GM12878 (cell line): ENCODE data around the gene MAP1LC3B. TPM values are rescaled to one million over a fixed set of nuclear protein-coding genes. Genes with fewer than 3 reads are reported as not detected.

Experiments
- ATAC-seq: fragments of 200-7000 bp; cut with Tn5 transposase; 3 replicates; pipeline ENCODE4 v1.9.1; 2020; ENCODE audit warnings: mild to moderate bottlenecking, moderate library complexity
- BruUV-seq: library from RNA; stranded (reverse); fragments of 400-500 nt; replicated peaks from 2 replicates; lab custom pipeline; 2021; lab: Mats Ljungman, UMichigan
- CTCF ChIA-PET: fragments of 300-600 bp; sonication (Branson Sonifier 250); formaldehyde crosslinking; extraction: SDS; loops from one replicate; lab custom pipeline; 2021; ENCODE audit warnings: inconsistent platforms; lab: Yijun Ruan, JAX
- POLR2A ChIA-PET: fragments of 350-600 bp; formaldehyde crosslinking; extraction: SDS; loops from one replicate; lab custom pipeline; 2021; ENCODE audit warnings: inconsistent platforms; lab: Charles Lee
- RAD21 ChIA-PET: fragments of 300-600 bp; sonication (Branson Sonifier 250); formaldehyde crosslinking; loops from one replicate; lab custom pipeline; 2023; ENCODE audit warnings: antibody characterized with exemption; ENCODE audit not compliant: unreplicated experiment; lab: Charles Lee
- SMC1A ChIA-PET: fragments of 300-600 bp; sonication (Branson Sonifier 250); formaldehyde crosslinking; loops from one replicate; lab custom pipeline; 2023; ENCODE audit not compliant: unreplicated experiment, uncharacterized antibody; lab: Charles Lee
- DNase-seq: peaks from one replicate; pipeline ENCODE4 v3.0.0-alpha.2; 2011; ENCODE audit warnings: low read depth, low spot score
- FAIRE-seq: peaks from 3 replicates; lab custom pipeline; 2011; peaks lifted over from hg19 to GRCh38; lab: Jason Lieb, UNC
- H2AFZ ChIP-seq: 2 replicates; pipeline ENCODE4 v1.6.0; 2011; ENCODE audit warnings: low read depth, low read length, control low read depth; ENCODE audit not compliant: control insufficient read depth
- H3K27ac ChIP-seq: 2 replicates; pipeline ENCODE4 v1.5.1; 2011; ENCODE audit warnings: control low read depth; ENCODE audit not compliant: control insufficient read depth, insufficient read depth
- H3K27me3 ChIP-seq, 2 experiments: replicated peaks in 1 of 2; 2 replicates each; pipeline versions ENCODE4 v1.6.0 to v1.6.1; 2011; ENCODE audit warnings: low read length in 1 of 2; ENCODE audit not compliant: control insufficient read depth in 2 of 2, insufficient read depth in 2 of 2
- H3K36me3 ChIP-seq, 2 experiments: 2 replicates each; pipeline ENCODE4 v1.5.1; 2011; ENCODE audit warnings: low read length in 1 of 2; ENCODE audit not compliant: control insufficient read depth in 2 of 2, insufficient read depth in 2 of 2
- H3K4me1 ChIP-seq: 2 replicates; pipeline ENCODE4 v1.6.1; 2011; ENCODE audit warnings: mild to moderate bottlenecking, low read length, moderate library complexity, mixed read lengths; ENCODE audit not compliant: control insufficient read depth, insufficient read depth
- H3K4me2 ChIP-seq: 2 replicates; pipeline ENCODE4 v1.6.0; 2011; ENCODE audit warnings: control low read depth; ENCODE audit not compliant: control insufficient read depth, insufficient read depth
- H3K4me3 ChIP-seq: fragments of 200-600 bp; sonication (generic); 2 replicates; pipeline ENCODE4 v1.5.1; 2016
- H3K79me2 ChIP-seq: 2 replicates; pipeline ENCODE4 v1.6.0; 2011; ENCODE audit warnings: low read length; ENCODE audit not compliant: control insufficient read depth, insufficient read depth
- H3K9ac ChIP-seq: 2 replicates; pipeline ENCODE4 v1.8.0; 2011; ENCODE audit warnings: low read length, control low read depth, mixed read lengths; ENCODE audit not compliant: control insufficient read depth, insufficient read depth
- H3K9me3 ChIP-seq: replicated peaks from 3 replicates; pipeline ENCODE4 v1.5.1; 2011; ENCODE audit warnings: mild to moderate bottlenecking, low read length; ENCODE audit not compliant: control insufficient read depth, insufficient read depth
- H4K20me1 ChIP-seq: 2 replicates; pipeline ENCODE4 v1.6.0; 2011; ENCODE audit not compliant: control insufficient read depth, insufficient read depth
- HSF1 ChIP-seq: fragments of 150-350 bp; IDR thresholded peaks from 2 replicates; pipeline ENCODE4 v1.6.1; 2014; ENCODE audit warnings: mild to moderate bottlenecking, low read depth, low read length
- SPI1 ChIP-seq: IDR thresholded peaks from 2 replicates; pipeline ENCODE4 v1.6.1; 2011; ENCODE audit warnings: low read depth, mild to moderate bottlenecking, low read length, moderate library complexity, borderline replicate concordance; ENCODE audit not compliant: insufficient read depth
- ZZZ3 ChIP-seq: IDR thresholded peaks from 2 replicates; pipeline ENCODE4 v1.6.1; 2011; ENCODE audit warnings: low read depth; ENCODE audit not compliant: control insufficient read depth, insufficient read length
- whole genome bisulfite sequencing: methylation state at CpG from one replicate; pipeline ENCODE4 v1.1.6; 2016; ENCODE audit warnings: low lambda C conversion rate; ENCODE audit not compliant: insufficient replicate concordance, insufficient coverage; ENCODE audit errors: missing lambda C conversion rate; 5-methylcytosine and 5-hydroxymethylcytosine counted together
- in situ Hi-C: fragments of 300-500 bp; cut with MboI; formaldehyde crosslinking; loops from 9 replicates; pipeline ENCODE4 v1.14.3; 2018; ENCODE audit warnings: mixed read lengths
- intact Hi-C: fragments of 100-400 bp; cut with micrococcal nuclease; formaldehyde crosslinking; loops from one replicate; pipeline ENCODE4 v1.14.2; 2022; ENCODE audit not compliant: unreplicated experiment
- polyA plus RNA-seq, 11 experiments: library from polyadenylated mRNA; depleted of rRNA in 4 of 11; unstranded in 6 of 11; stranded (reverse) in 5 of 11; fragments of >200 nt; fragmentation: Nextera tagmentation in 4 of 11; fragmentation: Illumina TruSeq in 1 of 11; extraction: Ambion mirVana in 4 of 11; extraction: Trizol in 1 of 11; gene quantifications; 1 replicate in 1 of 11; 2 replicates in 10 of 11; pipeline versions ENCODE4 v1.2.1 to v1.2.3, GENCODE V29; 2011 to 2016; ENCODE audit warnings: inconsistent platforms in 2 of 11, missing spikeins in 2 of 11, low read depth in 1 of 11
- total RNA-seq, 4 experiments: library from RNA; depleted of rRNA in 3 of 4; stranded (reverse); fragments of >200 nt in 3 of 4; fragmentation: Illumina TruSeq in 1 of 4; extraction: Trizol in 1 of 4; gene quantifications; 2 replicates each; pipeline versions ENCODE4 v1.2.1 to v1.2.3, GENCODE V29; 2013 to 2021

Gene MAP1LC3B
- total and polyA plus RNA-seq, 10 of the 15 experiments (the other 5 are each of a cell fraction or from before 2014, with no cell fraction given): 6.1 to 42.8 (median 13.7) TPM

- BruUV-seq: no TSS peak
- POLR2A ChIA-PET: interaction anchor here (0.7 kb wide), 1 partner anchor 49 kb away, joined by 5 read pairs; no protein-coding TSS in a partner anchor
- H3K4me1 ChIP-seq: no peaks in the 10 kb centered on the region
- TF ChIP-seq SPI1: peak; percentile 48; the same call in 1 of the 2 replicates
- TF ChIP-seq ZZZ3: no peak
- TF ChIP-seq HSF1: no peak
- TF ChIP-seq, all 136 proteins: peak for 1
- ChIA-PET CTCF (no interaction called here), SMC1A (interaction anchor here (1.5 kb wide), 1 partner anchor 20 kb away, joined by 3 read pairs; no protein-coding TSS in a partner anchor), RAD21 (interaction anchor here (0.8 kb wide), 1 partner anchor 20 kb away, joined by 4 read pairs; no protein-coding TSS in a partner anchor)
- no peak overlapping the region for H3K4me2 ChIP-seq
- H3K27ac ChIP-seq: no peak overlapping the region
- H3K27me3 ChIP-seq: no peaks in the 10 kb centered on the region
- intact Hi-C loops (no loop called here), in situ Hi-C loops (no loop called here)
- peaks cover 11% of the 10 kb centered on the region for H3K79me2 ChIP-seq
- H2AFZ ChIP-seq: no peak overlapping the region
- WGBS: 87% methylated on average over 5 of the region's 5 CpGs
- no peaks in the 10 kb centered on the region for H4K20me1 ChIP-seq
- H3K4me3 ChIP-seq: no peak overlapping the region
- H3K9me3 ChIP-seq: no peaks in the 10 kb centered on the region
- peak; percentile 33; the same call in 2 of the 3 replicates for ATAC-seq
- no peak for DNase-seq
- H3K9ac ChIP-seq: no peak overlapping the region
- H3K36me3 ChIP-seq: peaks cover 0 to 3% of the 10 kb centered on the region in 2 experiments; a peak in 3 of 4 replicates
- no peak for FAIRE-seq
Measured at GRCh38 chr16:87368029-87368770, 23.9 kb upstream of the MAP1LC3B start.
